BLaER1 treated with 17β-estradiol and CSF1 and Interleukin-3, amounts not matched to agents 10 nM and 100 nM (cell line): ENCODE data around the gene NPNT.

Experiments
- H3K27ac ChIP-seq, 11 experiments: shearing (Covaris generic); formaldehyde crosslinking; 2 replicates each; pipeline ENCODE4 v1.8.1; 2022
- H3K27me3 ChIP-seq, 11 experiments: shearing (Covaris generic); formaldehyde crosslinking; 2 replicates each; pipeline ENCODE4 v1.8.1; 2022
- H3K36me3 ChIP-seq, 11 experiments: shearing (Covaris generic); formaldehyde crosslinking; 2 replicates each; pipeline ENCODE4 v1.8.1; 2022
- H3K4me1 ChIP-seq, 10 experiments: shearing (Covaris generic); formaldehyde crosslinking; 2 replicates each; pipeline ENCODE4 v1.8.1; 2022
- H3K4me2 ChIP-seq, 11 experiments: shearing (Covaris generic); formaldehyde crosslinking; 2 replicates each; pipeline ENCODE4 v1.8.1; 2022
- H3K4me3 ChIP-seq, 10 experiments: shearing (Covaris generic); formaldehyde crosslinking; 2 replicates each; pipeline ENCODE4 v1.8.1; 2022
- H3K9ac ChIP-seq, 11 experiments: shearing (Covaris generic); formaldehyde crosslinking; 2 replicates each; pipeline ENCODE4 v1.8.1; 2022
- H3K9me3 ChIP-seq, 11 experiments: shearing (Covaris generic); formaldehyde crosslinking; replicated peaks in 1 of 11; 2 replicates each; pipeline ENCODE4 v1.8.1; 2022
- H4K20me1 ChIP-seq, 11 experiments: shearing (Covaris generic); formaldehyde crosslinking; 2 replicates each; pipeline ENCODE4 v1.8.1; 2022
- Cebpa-rat ChIP-seq, 11 experiments: shearing (Covaris generic); IDR thresholded peaks; 2 replicates each; pipeline ENCODE4 v1.8.1; 2022

Gene NPNT

DNA sequence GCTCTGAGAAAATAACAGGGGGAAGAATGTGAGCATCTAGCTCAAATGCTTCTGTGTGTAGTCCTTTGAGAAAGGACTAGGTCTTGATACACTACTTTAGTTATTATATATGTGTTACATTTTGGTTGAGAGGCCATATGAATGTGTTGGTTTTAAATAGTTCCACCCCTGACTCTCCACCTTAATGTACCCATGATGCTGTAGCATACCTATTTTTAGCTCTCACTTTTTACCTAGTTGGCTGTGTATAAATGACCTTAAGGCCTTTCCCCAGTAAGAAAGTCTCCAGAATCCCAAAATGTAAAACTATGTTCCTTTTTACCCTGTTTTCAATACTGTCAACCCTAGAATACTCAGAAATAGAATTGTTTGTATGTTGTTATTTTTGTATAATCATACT, 20.0 kb upstream of the NPNT start:
- Histone ChIP-seq H3K27me3 (no peaks in the 10 kb centered on the region), H3K4me1 (peaks cover 0 to 12% (median 7%) of the 10 kb centered on the region in 10 experiments; a peak in 12 of 20 replicates), H4K20me1 (no peaks in the 10 kb centered on the region), H3K4me2 (no peak overlapping the region), H3K4me3 (no peak overlapping the region), H3K9me3 (no peaks in the 10 kb centered on the region; a peak in 1 of 22 replicates), H3K9ac (no peak overlapping the region), H3K27ac (no peak overlapping the region), H3K36me3 (no peaks in the 10 kb centered on the region)
- no peak for TF ChIP-seq Cebpa-rat (IDR thresholded peaks at IDR 0.05)

DNA sequence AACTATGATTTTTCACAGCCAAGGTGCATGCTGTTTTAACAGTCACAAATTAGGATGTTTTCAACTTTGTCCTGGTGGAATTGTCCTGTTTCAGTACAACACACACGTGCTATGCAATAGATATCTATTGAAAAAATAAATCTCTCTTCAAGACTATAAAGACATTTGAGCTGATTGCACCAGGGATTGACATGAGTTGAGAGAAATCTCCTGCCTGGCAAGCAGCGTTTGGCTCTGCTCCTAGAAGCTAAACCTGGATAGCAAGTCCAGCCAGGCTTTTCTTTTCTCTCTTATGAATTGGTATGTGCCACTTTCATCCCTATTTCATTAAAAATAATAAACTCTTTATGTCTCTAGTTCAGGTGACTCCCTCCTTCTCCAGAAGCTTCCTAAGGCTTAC, 16.6 kb upstream of the NPNT start:
- Histone ChIP-seq H3K9me3 (no peaks in the 10 kb centered on the region; a peak in 1 of 22 replicates), H3K27ac (no peak overlapping the region), H3K36me3 (no peaks in the 10 kb centered on the region), H4K20me1 (no peaks in the 10 kb centered on the region), H3K27me3 (no peaks in the 10 kb centered on the region), H3K9ac (no peak overlapping the region), H3K4me3 (no peak overlapping the region), H3K4me2 (no peak overlapping the region), H3K4me1 (no peaks in the 10 kb centered on the region)
- no peak for TF ChIP-seq Cebpa-rat (IDR thresholded peaks at IDR 0.05)

DNA sequence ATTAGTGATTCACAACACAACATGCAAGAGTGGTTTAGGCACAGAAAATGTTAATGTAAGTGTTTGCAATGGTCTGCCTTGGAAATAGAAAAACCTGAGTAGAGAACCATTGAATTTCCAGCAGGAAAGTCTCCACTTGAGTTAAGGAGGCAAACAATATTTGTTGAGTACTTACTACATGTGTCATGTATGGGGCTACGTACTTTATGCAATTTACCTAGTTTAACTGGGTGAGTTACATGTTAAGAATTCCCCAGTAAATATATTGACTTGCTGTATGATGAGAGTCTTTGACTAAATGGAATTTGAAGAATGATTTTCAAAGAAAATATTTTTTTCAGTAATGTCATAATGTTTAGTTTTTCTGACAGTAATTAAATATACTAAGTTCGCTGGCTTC, 7.8 kb upstream of the NPNT start:
- TF ChIP-seq Cebpa-rat (IDR thresholded peaks at IDR 0.05): no peak
- H3K9ac ChIP-seq: no peak overlapping the region
- no peaks in the 10 kb centered on the region for H4K20me1 ChIP-seq
- H3K27ac ChIP-seq: no peak overlapping the region
- H3K4me1 ChIP-seq: no peaks in the 10 kb centered on the region
- no peak overlapping the region for H3K4me3 ChIP-seq
- no peaks in the 10 kb centered on the region for H3K27me3 ChIP-seq
- H3K4me2 ChIP-seq: no peak overlapping the region
- peaks cover 0 to 7% (median 0%) of the 10 kb centered on the region in 11 experiments; a peak in 1 of 22 replicates for H3K9me3 ChIP-seq
- no peaks in the 10 kb centered on the region for H3K36me3 ChIP-seq

DNA sequence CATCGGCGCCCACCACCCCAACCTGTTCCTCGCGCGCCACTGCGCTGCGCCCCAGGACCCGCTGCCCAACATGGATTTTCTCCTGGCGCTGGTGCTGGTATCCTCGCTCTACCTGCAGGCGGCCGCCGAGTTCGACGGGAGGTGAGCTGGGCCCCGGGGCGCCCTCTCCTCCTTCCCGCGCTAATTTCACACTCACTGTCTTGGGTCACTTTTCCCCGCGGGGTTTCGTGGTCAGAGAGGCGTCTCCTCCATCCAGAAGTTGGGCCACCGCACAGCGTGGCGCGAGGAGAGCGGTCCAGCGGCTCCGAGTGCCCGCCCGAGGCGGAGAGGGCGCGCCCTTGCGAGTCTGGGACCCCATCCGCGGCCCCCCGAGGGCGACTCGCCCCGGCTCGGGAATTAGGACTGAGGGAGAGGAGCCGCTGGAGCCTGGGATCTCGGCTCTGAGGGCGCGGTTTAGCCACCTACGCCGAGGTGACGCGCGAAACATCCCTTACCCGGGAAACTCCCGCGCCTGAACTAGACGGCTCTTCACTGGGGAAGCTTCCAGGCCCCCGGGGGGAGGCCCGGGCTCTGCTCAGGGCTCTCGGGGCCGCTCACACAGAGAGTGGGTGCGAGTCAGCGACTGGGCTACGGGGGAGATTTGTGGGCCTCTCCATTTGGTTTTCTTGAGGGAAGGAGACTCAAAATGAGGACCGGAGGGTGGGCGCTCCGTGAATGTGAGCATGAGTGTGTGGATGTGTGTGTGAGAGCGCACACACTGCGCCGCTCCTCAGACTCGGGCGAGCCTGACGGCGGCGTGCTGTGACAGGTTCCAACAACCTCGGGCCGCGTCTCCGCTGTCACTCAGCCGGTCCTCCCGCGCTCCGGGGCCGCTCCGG, 551 bp downstream of the NPNT start:
- no peaks in the 10 kb centered on the region; a peak in 1 of 22 replicates for H3K36me3 ChIP-seq
- no peaks in the 10 kb centered on the region for H3K4me1 ChIP-seq
- TF ChIP-seq Cebpa-rat (IDR thresholded peaks at IDR 0.05): no peak
- H3K27me3 ChIP-seq: no peaks in the 10 kb centered on the region
- peaks cover 19 to 25% (median 20%) of the 10 kb centered on the region in 11 experiments for H3K9me3 ChIP-seq
- H3K4me2 ChIP-seq: no peak overlapping the region
- H3K27ac ChIP-seq: no peak overlapping the region
- H3K9ac ChIP-seq: no peak overlapping the region
- no peaks in the 10 kb centered on the region for H4K20me1 ChIP-seq
- no peak overlapping the region for H3K4me3 ChIP-seq

- Histone ChIP-seq H3K4me3 (no peak overlapping the region), H3K27ac (no peak overlapping the region), H3K4me1 (no peaks in the 10 kb centered on the region)
Measured at GRCh38 chr4:105896461-105896942, 1.2 kb downstream of the NPNT start.

GRCh38 chr4:105896984-105897775, 1.9 kb downstream of the NPNT start:
- Histone ChIP-seq H3K4me1 (no peaks in the 10 kb centered on the region), H3K9ac (no peak overlapping the region), H4K20me1 (no peaks in the 10 kb centered on the region), H3K4me2 (no peak overlapping the region), H3K36me3 (no peaks in the 10 kb centered on the region; a peak in 1 of 22 replicates), H3K9me3 (peaks cover 19 to 25% (median 20%) of the 10 kb centered on the region in 11 experiments), H3K27ac (no peak overlapping the region), H3K27me3 (no peaks in the 10 kb centered on the region), H3K4me3 (no peak overlapping the region)
- TF ChIP-seq Cebpa-rat (IDR thresholded peaks at IDR 0.05): no peak

More at GRCh38 chr4:105896461-105896942, 1.2 kb downstream of the NPNT start:
- H4K20me1 ChIP-seq: no peaks in the 10 kb centered on the region
- H3K9ac ChIP-seq: no peak overlapping the region
- H3K9me3 ChIP-seq: peaks cover 19 to 25% (median 20%) of the 10 kb centered on the region in 11 experiments
- H3K36me3 ChIP-seq: no peaks in the 10 kb centered on the region; a peak in 1 of 22 replicates
- no peaks in the 10 kb centered on the region for H3K27me3 ChIP-seq
- no peak overlapping the region for H3K4me2 ChIP-seq
- TF ChIP-seq Cebpa-rat (IDR thresholded peaks at IDR 0.05): no peak

GRCh38 chr4:105900541-105900940, 5.3 kb downstream of the NPNT start:
- Histone ChIP-seq H3K4me3 (no peak overlapping the region), H4K20me1 (no peaks in the 10 kb centered on the region), H3K4me1 (no peaks in the 10 kb centered on the region), H3K27me3 (no peaks in the 10 kb centered on the region), H3K4me2 (no peak overlapping the region), H3K27ac (no peak overlapping the region), H3K36me3 (no peaks in the 10 kb centered on the region), H3K9ac (no peak overlapping the region), H3K9me3 (peaks cover 10 to 12% (median 11%) of the 10 kb centered on the region in 11 experiments)
- no peak for TF ChIP-seq Cebpa-rat (IDR thresholded peaks at IDR 0.05)

- Histone ChIP-seq H3K4me3 (no peak overlapping the region), H3K4me2 (no peak overlapping the region), H3K4me1 (no peaks in the 10 kb centered on the region), H3K9ac (no peak overlapping the region), H4K20me1 (no peaks in the 10 kb centered on the region), H3K36me3 (no peaks in the 10 kb centered on the region), H3K9me3 (no peaks in the 10 kb centered on the region), H3K27me3 (no peaks in the 10 kb centered on the region), H3K27ac (no peak overlapping the region)
- no peak for TF ChIP-seq Cebpa-rat (IDR thresholded peaks at IDR 0.05)
Measured at GRCh38 chr4:105902550-105903262, 7.4 kb downstream of the NPNT start.

DNA sequence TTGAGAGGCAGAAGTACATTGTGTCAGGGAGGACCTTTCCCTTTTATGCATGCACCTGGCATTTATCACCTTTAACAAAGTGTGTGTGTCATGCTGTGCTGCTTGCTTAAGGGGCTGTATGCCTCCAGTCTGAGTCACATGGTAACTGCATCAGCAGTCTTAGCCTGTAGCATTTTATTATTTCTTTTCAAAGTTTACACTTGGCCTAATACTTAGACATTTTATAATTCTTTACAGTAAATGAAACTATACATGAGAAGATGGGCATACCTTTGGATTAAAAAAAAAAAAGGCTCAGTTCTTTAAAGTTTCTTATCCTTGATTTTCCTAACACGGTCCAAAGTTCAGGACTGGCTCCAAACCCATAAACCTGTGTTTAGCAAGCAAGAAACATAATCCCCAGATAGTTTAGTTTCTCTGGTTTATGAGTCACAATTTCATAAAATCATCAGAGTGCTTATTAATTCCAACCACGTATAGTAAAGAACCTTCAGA, 14.6 kb downstream of the NPNT start:
- no peak overlapping the region for H3K4me2 ChIP-seq
- no peaks in the 10 kb centered on the region for H3K9me3 ChIP-seq
- no peaks in the 10 kb centered on the region for H4K20me1 ChIP-seq
- no peak overlapping the region for H3K9ac ChIP-seq
- no peaks in the 10 kb centered on the region for H3K27me3 ChIP-seq
- H3K36me3 ChIP-seq: no peaks in the 10 kb centered on the region
- H3K4me1 ChIP-seq: no peaks in the 10 kb centered on the region
- H3K27ac ChIP-seq: no peak overlapping the region
- no peak for TF ChIP-seq Cebpa-rat (IDR thresholded peaks at IDR 0.05)
- no peak overlapping the region for H3K4me3 ChIP-seq
